ENCODE results near the gene SCNN1B.

SCNN1B gene

GRCh38 chr16:23321206-23321875, 19.2 kb downstream of the SCNN1B start:
- no peak for DNase-seq

GRCh38 chr16:23323224-23324030, 21.3 kb downstream of the SCNN1B start:
- DNase-seq: no peak

GRCh38 chr16:23324727-23325126, 22.6 kb downstream of the SCNN1B start:
- no peak for DNase-seq

- DNase-seq: no peak
Measured at GRCh38 chr16:23327836-23328235, 25.7 kb downstream of the SCNN1B start.

GRCh38 chr16:23330161-23330560, 28.1 kb downstream of the SCNN1B start:
- DNase-seq: no peak

- peak; percentile 28 for DNase-seq
Measured at GRCh38 chr16:23330583-23331249, 28.6 kb downstream of the SCNN1B start.

GRCh38 chr16:23333034-23333579, 31.0 kb downstream of the SCNN1B start:
- peak; percentile 16 for DNase-seq

GRCh38 chr16:23333831-23334456, 31.8 kb downstream of the SCNN1B start:
- DNase-seq: no peak

- no peak for DNase-seq
Measured at GRCh38 chr16:23334457-23334853, 32.4 kb downstream of the SCNN1B start.

- DNase-seq: no peak
Measured at GRCh38 chr16:23334950-23335349, 32.8 kb downstream of the SCNN1B start.

GRCh38 chr16:23337836-23338550, 35.9 kb downstream of the SCNN1B start:
- no peak for DNase-seq

- peak; percentile 48 for DNase-seq
Measured at GRCh38 chr16:23339787-23340186, 37.7 kb downstream of the SCNN1B start.

- DNase-seq: no peak
Measured at GRCh38 chr16:23342083-23342640, 40.1 kb downstream of the SCNN1B start.

GRCh38 chr16:23343643-23344612, 41.8 kb downstream of the SCNN1B start:
- no peak for DNase-seq

- DNase-seq: no peak
Measured at GRCh38 chr16:23345237-23345636, 43.1 kb downstream of the SCNN1B start.

GRCh38 chr16:23348579-23349469, 46.7 kb downstream of the SCNN1B start:
- DNase-seq: no peak

- DNase-seq: no peak
Measured at GRCh38 chr16:23351360-23351759, 49.3 kb downstream of the SCNN1B start.

GRCh38 chr16:23353440-23353839, 51.3 kb downstream of the SCNN1B start:
- no peak for DNase-seq

- no peak for DNase-seq
Measured at GRCh38 chr16:23354246-23354645, 52.1 kb downstream of the SCNN1B start.

All from NCI-H226 (cell line).